GM12878 (cell line): ENCODE measurements around the gene TMEM14C. TPM values are rescaled to one million over a fixed set of nuclear protein-coding genes. Genes with fewer than 3 reads are reported as not detected.
A peak's percentile ranks its signal among the peaks of the same experiment; 100 is the strongest.

Source experiments
- ATAC-seq: fragments of 200-7000 bp; cut with Tn5 transposase; 3 replicates; pipeline ENCODE4 v1.9.1; 2020; ENCODE audit warnings: mild to moderate bottlenecking, moderate library complexity
- BruUV-seq: library from RNA; stranded (reverse); fragments of 400-500 nt; replicated peaks from 2 replicates; lab custom pipeline; 2021; lab: Mats Ljungman, UMichigan
- CTCF ChIA-PET: fragments of 300-600 bp; sonication (Branson Sonifier 250); formaldehyde crosslinking; extraction: SDS; loops from one replicate; lab custom pipeline; 2021; ENCODE audit warnings: inconsistent platforms; lab: Yijun Ruan, JAX
- POLR2A ChIA-PET: fragments of 350-600 bp; formaldehyde crosslinking; extraction: SDS; loops from one replicate; lab custom pipeline; 2021; ENCODE audit warnings: inconsistent platforms; lab: Charles Lee
- RAD21 ChIA-PET: fragments of 300-600 bp; sonication (Branson Sonifier 250); formaldehyde crosslinking; loops from one replicate; lab custom pipeline; 2023; ENCODE audit warnings: antibody characterized with exemption; ENCODE audit not compliant: unreplicated experiment; lab: Charles Lee
- SMC1A ChIA-PET: fragments of 300-600 bp; sonication (Branson Sonifier 250); formaldehyde crosslinking; loops from one replicate; lab custom pipeline; 2023; ENCODE audit not compliant: unreplicated experiment, uncharacterized antibody; lab: Charles Lee
- DNase-seq: peaks from one replicate; pipeline ENCODE4 v3.0.0-alpha.2; 2011; ENCODE audit warnings: low read depth, low spot score
- FAIRE-seq: peaks from 3 replicates; lab custom pipeline; 2011; peaks lifted over from hg19 to GRCh38; lab: Jason Lieb, UNC
- H2AFZ ChIP-seq: 2 replicates; pipeline ENCODE4 v1.6.0; 2011; ENCODE audit warnings: low read depth, low read length, control low read depth; ENCODE audit not compliant: control insufficient read depth
- H3K27ac ChIP-seq: 2 replicates; pipeline ENCODE4 v1.5.1; 2011; ENCODE audit warnings: control low read depth; ENCODE audit not compliant: control insufficient read depth, insufficient read depth
- H3K27me3 ChIP-seq, 2 experiments: replicated peaks in 1 of 2; 2 replicates each; pipeline versions ENCODE4 v1.6.0 to v1.6.1; 2011; ENCODE audit warnings: low read length in 1 of 2; ENCODE audit not compliant: control insufficient read depth in 2 of 2, insufficient read depth in 2 of 2
- H3K36me3 ChIP-seq, 2 experiments: 2 replicates each; pipeline ENCODE4 v1.5.1; 2011; ENCODE audit warnings: low read length in 1 of 2; ENCODE audit not compliant: control insufficient read depth in 2 of 2, insufficient read depth in 2 of 2
- H3K4me1 ChIP-seq: 2 replicates; pipeline ENCODE4 v1.6.1; 2011; ENCODE audit warnings: mild to moderate bottlenecking, low read length, moderate library complexity, mixed read lengths; ENCODE audit not compliant: control insufficient read depth, insufficient read depth
- H3K4me2 ChIP-seq: 2 replicates; pipeline ENCODE4 v1.6.0; 2011; ENCODE audit warnings: control low read depth; ENCODE audit not compliant: control insufficient read depth, insufficient read depth
- H3K4me3 ChIP-seq: fragments of 200-600 bp; sonication (generic); 2 replicates; pipeline ENCODE4 v1.5.1; 2016
- H3K79me2 ChIP-seq: 2 replicates; pipeline ENCODE4 v1.6.0; 2011; ENCODE audit warnings: low read length; ENCODE audit not compliant: control insufficient read depth, insufficient read depth
- H3K9ac ChIP-seq: 2 replicates; pipeline ENCODE4 v1.8.0; 2011; ENCODE audit warnings: low read length, control low read depth, mixed read lengths; ENCODE audit not compliant: control insufficient read depth, insufficient read depth
- H3K9me3 ChIP-seq: replicated peaks from 3 replicates; pipeline ENCODE4 v1.5.1; 2011; ENCODE audit warnings: mild to moderate bottlenecking, low read length; ENCODE audit not compliant: control insufficient read depth, insufficient read depth
- H4K20me1 ChIP-seq: 2 replicates; pipeline ENCODE4 v1.6.0; 2011; ENCODE audit not compliant: control insufficient read depth, insufficient read depth
- POLR2AphosphoS5 ChIP-seq: IDR thresholded peaks from 2 replicates; pipeline ENCODE4 v1.6.1; 2011; ENCODE audit warnings: mild to moderate bottlenecking, low read length, inconsistent platforms
- YY1 ChIP-seq: IDR thresholded peaks from 2 replicates; pipeline ENCODE4 v1.6.1; 2011; ENCODE audit warnings: low read depth, mild to moderate bottlenecking, low read length
- WGBS: methylation state at CpG from one replicate; pipeline ENCODE4 v1.1.6; 2016; ENCODE audit warnings: low lambda C conversion rate; ENCODE audit not compliant: insufficient replicate concordance, insufficient coverage; ENCODE audit errors: missing lambda C conversion rate; 5-methylcytosine and 5-hydroxymethylcytosine counted together
- in situ Hi-C: fragments of 300-500 bp; cut with MboI; formaldehyde crosslinking; loops from 9 replicates; pipeline ENCODE4 v1.14.3; 2018; ENCODE audit warnings: mixed read lengths
- intact Hi-C: fragments of 100-400 bp; cut with micrococcal nuclease; formaldehyde crosslinking; loops from one replicate; pipeline ENCODE4 v1.14.2; 2022; ENCODE audit not compliant: unreplicated experiment
- polyA plus RNA-seq, 11 experiments: library from polyadenylated mRNA; depleted of rRNA in 4 of 11; unstranded in 6 of 11; stranded (reverse) in 5 of 11; fragments of >200 nt; fragmentation: Nextera tagmentation in 4 of 11; fragmentation: Illumina TruSeq in 1 of 11; extraction: Ambion mirVana in 4 of 11; extraction: Trizol in 1 of 11; gene quantifications; 1 replicate in 1 of 11; 2 replicates in 10 of 11; pipeline versions ENCODE4 v1.2.1 to v1.2.3, GENCODE V29; 2011 to 2016; ENCODE audit warnings: inconsistent platforms in 2 of 11, missing spikeins in 2 of 11, low read depth in 1 of 11
- total RNA-seq, 4 experiments: library from RNA; depleted of rRNA in 3 of 4; stranded (reverse); fragments of >200 nt in 3 of 4; fragmentation: Illumina TruSeq in 1 of 4; extraction: Trizol in 1 of 4; gene quantifications; 2 replicates each; pipeline versions ENCODE4 v1.2.1 to v1.2.3, GENCODE V29; 2013 to 2021
- TF ChIP-seq, protein P1 (sequence below): fragments of 450-650 bp; formaldehyde crosslinking; IDR thresholded peaks from 2 replicates; pipeline ENCODE4 v1.5.0; 2022; ENCODE audit warnings: mild to moderate bottlenecking, missing genetic modification characterization
- TF ChIP-seq, protein P2 (sequence below): fragments of 450-650 bp; IDR thresholded peaks from 2 replicates; pipeline ENCODE4 v1.6.1; 2017; ENCODE audit warnings: mild to moderate bottlenecking, moderate library complexity
- TF ChIP-seq, protein P3 (sequence below): IDR thresholded peaks from 2 replicates; pipeline ENCODE4 v1.6.1; 2012; ENCODE audit warnings: low read depth, low read length, improper control_type of control experiment

TMEM14C gene
- total and polyA plus RNA-seq, 10 of the 15 experiments (the other 5 are each of a cell fraction or from before 2014, with no cell fraction given): 66.0 to 224 (median 134) TPM

DNA sequence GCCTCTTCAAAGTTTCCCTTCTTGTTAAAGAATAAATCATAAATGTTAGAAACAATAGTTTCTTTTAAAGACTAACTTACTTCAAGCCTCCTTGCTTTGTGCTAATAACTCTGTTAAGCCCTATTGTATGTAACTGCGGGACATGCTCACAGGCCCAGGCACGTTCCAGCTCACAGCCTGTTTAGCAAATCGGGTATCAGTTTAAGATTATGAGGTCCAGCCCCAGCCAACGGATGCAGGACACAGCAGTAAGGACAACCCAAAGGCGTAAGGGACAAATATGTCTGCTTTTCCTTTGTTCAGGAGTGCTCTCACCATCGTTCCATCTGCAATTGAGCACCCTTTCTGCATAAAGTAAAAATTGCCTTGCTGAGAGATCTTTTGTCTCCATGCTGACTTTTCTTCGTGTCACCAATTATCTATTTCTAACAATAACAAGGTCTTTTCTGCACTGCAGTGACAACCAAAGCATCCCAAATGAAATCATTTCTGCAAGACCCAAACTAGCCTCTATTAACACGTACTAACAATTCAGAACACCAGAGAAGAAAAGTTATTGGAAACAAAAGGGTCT is 29.8 kb upstream of the TMEM14C start:
- H3K4me2 ChIP-seq: peak overlapping the region; percentile 75
- in situ Hi-C loops: no loop called here
- H3K79me2 ChIP-seq: peaks cover 45% of the 10 kb centered on the region
- no peak overlapping the region for H2AFZ ChIP-seq
- ChIA-PET CTCF (no interaction called here), SMC1A (interaction anchor here (1.0 kb wide), 1 partner anchor 18 kb away, joined by 3 read pairs; no protein-coding TSS in a partner anchor), RAD21 (no interaction called here), POLR2A (no interaction called here)
- 100% methylated on average over 8 of the region's 8 CpGs for WGBS
- H3K9ac ChIP-seq: peak overlapping the region; percentile 90; the same call in 1 of the 2 replicates
- ATAC-seq (no peak), DNase-seq (no peak), FAIRE-seq (no peak)
- no peaks in the 10 kb centered on the region for H3K9me3 ChIP-seq
- peaks cover 7% of the 10 kb centered on the region for H3K4me1 ChIP-seq
- peaks cover 0 to 3% of the 10 kb centered on the region in 2 experiments; a peak in 2 of 4 replicates for H3K36me3 ChIP-seq
- H3K4me3 ChIP-seq: peak overlapping the region; percentile 73
- H4K20me1 ChIP-seq: no peaks in the 10 kb centered on the region
- TF ChIP-seq POLR2AphosphoS5 (0 out of 2 replicates have a peak, but pooled peaks have one; percentile 24), YY1 (no peak)
- no TSS peak for BruUV-seq
- H3K27ac ChIP-seq: no peak overlapping the region
- H3K27me3 ChIP-seq: no peaks in the 10 kb centered on the region
- intact Hi-C loops: no loop called here

DNA sequence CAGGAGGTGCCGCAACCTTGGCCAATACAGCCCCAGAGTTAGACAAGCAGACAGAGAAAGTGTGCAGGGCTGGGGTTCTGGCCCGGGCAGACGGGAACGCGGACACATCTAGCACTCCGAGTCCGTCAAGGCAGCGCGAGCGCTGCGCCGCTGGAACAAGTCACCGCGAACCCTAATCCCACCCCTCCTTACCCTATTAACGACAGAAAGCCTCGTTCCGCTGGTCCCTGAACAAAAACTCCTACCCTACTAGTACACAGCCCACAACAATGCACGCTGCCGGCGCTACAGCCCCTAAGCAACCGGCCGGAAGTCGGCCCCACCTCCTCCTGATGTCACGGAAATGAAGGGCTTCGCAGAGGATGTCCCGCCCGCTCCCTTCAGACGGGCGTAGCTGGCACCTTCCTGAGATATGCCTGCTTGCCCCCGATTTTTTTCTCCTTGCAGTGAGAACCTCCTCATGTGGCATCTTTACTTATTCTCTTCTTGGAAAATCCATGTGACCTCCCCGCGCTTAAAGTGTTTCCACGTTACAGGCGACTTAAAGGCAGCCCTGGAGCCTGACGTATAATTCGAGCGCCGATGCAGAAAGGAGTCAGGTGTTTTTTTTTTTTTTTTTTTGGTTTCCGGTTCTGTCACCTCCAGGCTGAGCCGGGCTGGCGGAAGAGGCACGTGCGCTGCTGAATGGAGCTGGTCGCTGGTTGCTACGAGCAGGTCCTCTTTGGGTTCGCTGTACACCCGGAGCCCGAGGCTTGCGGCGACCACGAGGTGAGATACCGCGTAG is 28.4 kb upstream of the TMEM14C start, which contains the start of the genes C6orf52 and PAK1IP1:
Gene C6orf52 (minus strand): TSS at position 315 of the 784 bp plus-strand sequence. CDS start 7,066 bp downstream, outside the sequence.
Gene PAK1IP1 (plus strand): TSS at position 671 of the 784 bp plus-strand sequence. CDS start 14 bp downstream, at position 685.
- H3K27ac ChIP-seq: peak within 1 kb of the TSS; percentile 96
- H3K4me1 ChIP-seq: peaks cover 7% of the 10 kb centered on the region
- intact Hi-C loops (loop anchor here (1.0 to 2.0 kb wide), 5 partner anchors 28 to 184 kb away; partner anchors contain the start of gene TMEM14B), in situ Hi-C loops (no loop called here)
- H3K27me3 ChIP-seq: no peaks in the 10 kb centered on the region
- RAD21 ChIA-PET: interaction anchor here (0.7 to 1.7 kb wide), 11 partner anchors 27 to 924 kb away, joined by 3 to 11 read pairs (median 4); partner anchors contain the start of gene TMEM14B
- no peaks in the 10 kb centered on the region for H3K9me3 ChIP-seq
- peak within 1 kb of the TSS; percentile 73 for H3K4me3 ChIP-seq
- TSS peak; percentile 88 for BruUV-seq
- POLR2A ChIA-PET: interaction anchor here (0.6 to 3.5 kb wide), 16 partner anchors 12 to 1519 kb away, joined by 3 to 40 read pairs (median 5); partner anchors contain the start of genes MAK, TMEM14B and TMEM14C
- DNase-seq (peak; percentile 88), ATAC-seq (peak; percentile 97), FAIRE-seq (peak; percentile 78)
- peak within 1 kb of the TSS; percentile 90 for H3K9ac ChIP-seq
- peaks cover 51% of the 10 kb centered on the region for H3K79me2 ChIP-seq
- H3K4me2 ChIP-seq: peak within 1 kb of the TSS; percentile 75
- H4K20me1 ChIP-seq: no peaks in the 10 kb centered on the region
- H2AFZ ChIP-seq: peak within 1 kb of the TSS; percentile 92
- WGBS: under 1% methylated on average over 50 of the region's 53 CpGs
- SMC1A ChIA-PET: interaction anchor here (1.0 to 2.0 kb wide), 10 partner anchors 8 to 183 kb away, joined by 3 to 10 read pairs (median 4); no protein-coding TSS in a partner anchor
- CTCF ChIA-PET: interaction anchor here (0.6 to 1.9 kb wide), 5 partner anchors 52 to 184 kb away, joined by 3 to 11 read pairs (median 3); no protein-coding TSS in a partner anchor
- peaks cover 0 to 16% of the 10 kb centered on the region in 2 experiments; a peak in 2 of 4 replicates for H3K36me3 ChIP-seq
- TF ChIP-seq, protein P1, sequence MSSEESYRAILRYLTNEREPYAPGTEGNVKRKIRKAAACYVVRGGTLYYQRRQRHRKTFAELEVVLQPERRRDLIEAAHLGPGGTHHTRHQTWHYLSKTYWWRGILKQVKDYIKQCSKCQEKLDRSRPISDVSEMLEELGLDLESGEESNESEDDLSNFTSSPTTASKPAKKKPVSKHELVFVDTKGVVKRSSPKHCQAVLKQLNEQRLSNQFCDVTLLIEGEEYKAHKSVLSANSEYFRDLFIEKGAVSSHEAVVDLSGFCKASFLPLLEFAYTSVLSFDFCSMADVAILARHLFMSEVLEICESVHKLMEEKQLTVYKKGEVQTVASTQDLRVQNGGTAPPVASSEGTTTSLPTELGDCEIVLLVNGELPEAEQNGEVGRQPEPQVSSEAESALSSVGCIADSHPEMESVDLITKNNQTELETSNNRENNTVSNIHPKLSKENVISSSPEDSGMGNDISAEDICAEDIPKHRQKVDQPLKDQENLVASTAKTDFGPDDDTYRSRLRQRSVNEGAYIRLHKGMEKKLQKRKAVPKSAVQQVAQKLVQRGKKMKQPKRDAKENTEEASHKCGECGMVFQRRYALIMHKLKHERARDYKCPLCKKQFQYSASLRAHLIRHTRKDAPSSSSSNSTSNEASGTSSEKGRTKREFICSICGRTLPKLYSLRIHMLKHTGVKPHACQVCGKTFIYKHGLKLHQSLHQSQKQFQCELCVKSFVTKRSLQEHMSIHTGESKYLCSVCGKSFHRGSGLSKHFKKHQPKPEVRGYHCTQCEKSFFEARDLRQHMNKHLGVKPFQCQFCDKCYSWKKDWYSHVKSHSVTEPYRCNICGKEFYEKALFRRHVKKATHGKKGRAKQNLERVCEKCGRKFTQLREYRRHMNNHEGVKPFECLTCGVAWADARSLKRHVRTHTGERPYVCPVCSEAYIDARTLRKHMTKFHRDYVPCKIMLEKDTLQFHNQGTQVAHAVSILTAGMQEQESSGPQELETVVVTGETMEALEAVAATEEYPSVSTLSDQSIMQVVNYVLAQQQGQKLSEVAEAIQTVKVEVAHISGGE (CRISPR knock-in tag): no peak
- TF ChIP-seq, protein P2, sequence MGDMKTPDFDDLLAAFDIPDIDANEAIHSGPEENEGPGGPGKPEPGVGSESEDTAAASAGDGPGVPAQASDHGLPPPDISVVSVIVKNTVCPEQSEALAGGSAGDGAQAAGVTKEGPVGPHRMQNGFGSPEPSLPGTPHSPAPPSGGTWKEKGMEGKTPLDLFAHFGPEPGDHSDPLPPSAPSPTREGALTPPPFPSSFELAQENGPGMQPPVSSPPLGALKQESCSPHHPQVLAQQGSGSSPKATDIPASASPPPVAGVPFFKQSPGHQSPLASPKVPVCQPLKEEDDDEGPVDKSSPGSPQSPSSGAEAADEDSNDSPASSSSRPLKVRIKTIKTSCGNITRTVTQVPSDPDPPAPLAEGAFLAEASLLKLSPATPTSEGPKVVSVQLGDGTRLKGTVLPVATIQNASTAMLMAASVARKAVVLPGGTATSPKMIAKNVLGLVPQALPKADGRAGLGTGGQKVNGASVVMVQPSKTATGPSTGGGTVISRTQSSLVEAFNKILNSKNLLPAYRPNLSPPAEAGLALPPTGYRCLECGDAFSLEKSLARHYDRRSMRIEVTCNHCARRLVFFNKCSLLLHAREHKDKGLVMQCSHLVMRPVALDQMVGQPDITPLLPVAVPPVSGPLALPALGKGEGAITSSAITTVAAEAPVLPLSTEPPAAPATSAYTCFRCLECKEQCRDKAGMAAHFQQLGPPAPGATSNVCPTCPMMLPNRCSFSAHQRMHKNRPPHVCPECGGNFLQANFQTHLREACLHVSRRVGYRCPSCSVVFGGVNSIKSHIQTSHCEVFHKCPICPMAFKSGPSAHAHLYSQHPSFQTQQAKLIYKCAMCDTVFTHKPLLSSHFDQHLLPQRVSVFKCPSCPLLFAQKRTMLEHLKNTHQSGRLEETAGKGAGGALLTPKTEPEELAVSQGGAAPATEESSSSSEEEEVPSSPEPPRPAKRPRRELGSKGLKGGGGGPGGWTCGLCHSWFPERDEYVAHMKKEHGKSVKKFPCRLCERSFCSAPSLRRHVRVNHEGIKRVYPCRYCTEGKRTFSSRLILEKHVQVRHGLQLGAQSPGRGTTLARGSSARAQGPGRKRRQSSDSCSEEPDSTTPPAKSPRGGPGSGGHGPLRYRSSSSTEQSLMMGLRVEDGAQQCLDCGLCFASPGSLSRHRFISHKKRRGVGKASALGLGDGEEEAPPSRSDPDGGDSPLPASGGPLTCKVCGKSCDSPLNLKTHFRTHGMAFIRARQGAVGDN: no peak
- TF ChIP-seq, protein P3, sequence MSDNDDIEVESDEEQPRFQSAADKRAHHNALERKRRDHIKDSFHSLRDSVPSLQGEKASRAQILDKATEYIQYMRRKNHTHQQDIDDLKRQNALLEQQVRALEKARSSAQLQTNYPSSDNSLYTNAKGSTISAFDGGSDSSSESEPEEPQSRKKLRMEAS: peak; percentile 93; the same call in 1 of the 2 replicates
